ENCODE data around the gene B3GNT5. TPM values are rescaled to one million over a fixed set of nuclear protein-coding genes. Genes with fewer than 3 reads are reported as not detected.

The B3GNT5 gene
- total and polyA plus RNA-seq, 11 donors, result 0.87 to 12.3 (median 3.0) TPM

- H3K4me3 ChIP-seq, result no peak overlapping the region
- TF ChIP-seq POLR2A (IDR thresholded peaks at IDR 0.05) (no peak), CTCF (IDR thresholded peaks at IDR 0.05) (no peak)
- H3K36me3 ChIP-seq, result no peaks in the 10 kb centered on the region
- H3K9me3 ChIP-seq, result no peaks in the 10 kb centered on the region
- H3K27ac ChIP-seq, result peak overlapping the region in 1 of 12 donors; percentile 71
- peaks cover 0 to 56% (median 7%) of the 10 kb centered on the region in 12 donors for H3K4me1 ChIP-seq
- intact Hi-C loops (cut with DNase I), result no loop called here
- ATAC-seq, result no peak
- WGBS, 4 donors, result 73 to 82% (median 76%) methylated on average over 5 of the region's 5 CpGs
- H3K27me3 ChIP-seq, result no peaks in the 10 kb centered on the region
- DNase-seq, result no peak
Measured at GRCh38 chr3:183308751-183309150, 55.7 kb downstream of the B3GNT5 start.

- DNase-seq, result peak in 4 of 5 donors; percentile 37 to 80 (median 56)
Measured at GRCh38 chr3:183309276-183309675, 56.2 kb downstream of the B3GNT5 start.

GRCh38 chr3:183310936-183311335 is 57.9 kb downstream of the B3GNT5 start:
- H3K27ac ChIP-seq, result no peak overlapping the region
- no peaks in the 10 kb centered on the region for H3K9me3 ChIP-seq
- H3K4me1 ChIP-seq, result peaks cover 0 to 55% (median 5%) of the 10 kb centered on the region in 12 donors
- ATAC-seq (no peak), DNase-seq (no peak)
- intact Hi-C loops (cut with DNase I), result no loop called here
- H3K36me3 ChIP-seq, result no peaks in the 10 kb centered on the region
- no peak for TF ChIP-seq CTCF (IDR thresholded peaks at IDR 0.05)
- no peak for TF ChIP-seq POLR2A (IDR thresholded peaks at IDR 0.05)
- no peaks in the 10 kb centered on the region for H3K27me3 ChIP-seq
- H3K4me3 ChIP-seq, result no peak overlapping the region
- 94 to 97% (median 95%) methylated on average over 3 of the region's 3 CpGs for WGBS, 4 donors

More at GRCh38 chr3:183309276-183309675, 56.2 kb downstream of the B3GNT5 start:
- peak overlapping the region in 1 of 12 donors; percentile 71 for H3K27ac ChIP-seq
- no peak for TF ChIP-seq POLR2A (IDR thresholded peaks at IDR 0.05)
- no peak for TF ChIP-seq CTCF (IDR thresholded peaks at IDR 0.05)
- H3K36me3 ChIP-seq, result no peaks in the 10 kb centered on the region
- intact Hi-C loops (cut with DNase I), result no loop called here
- H3K9me3 ChIP-seq, result no peaks in the 10 kb centered on the region
- peak; percentile 79 to 94 (median 88) for ATAC-seq
- no peaks in the 10 kb centered on the region for H3K27me3 ChIP-seq
- no peak overlapping the region for H3K4me3 ChIP-seq
- peaks cover 0 to 55% (median 7%) of the 10 kb centered on the region in 12 donors for H3K4me1 ChIP-seq
- WGBS, 4 donors, result 36 to 65% (median 46%) methylated on average over 5 of the region's 5 CpGs

- no peaks in the 10 kb centered on the region for H3K9me3 ChIP-seq
- no peaks in the 10 kb centered on the region for H3K36me3 ChIP-seq
- ATAC-seq (no peak), DNase-seq (no peak)
- TF ChIP-seq CTCF (IDR thresholded peaks at IDR 0.05) (no peak), POLR2A (IDR thresholded peaks at IDR 0.05) (no peak)
- H3K27ac ChIP-seq, result no peak overlapping the region
- H3K4me3 ChIP-seq, result no peak overlapping the region
- WGBS, 4 donors, result 74 to 95% (median 87%) methylated on average over 2 of the region's 2 CpGs
- H3K4me1 ChIP-seq, result peaks cover 0 to 40% (median 3%) of the 10 kb centered on the region in 12 donors
- no peaks in the 10 kb centered on the region for H3K27me3 ChIP-seq
- intact Hi-C loops (cut with DNase I), result loop anchor here in 1 of 10 donors (2.0 kb wide), 1 partner anchor 66 kb away; no protein-coding TSS in a partner anchor
Measured at GRCh38 chr3:183312433-183312832, 59.4 kb downstream of the B3GNT5 start.
